GM10266 (cell line): ENCODE results near the gene PEX1.

Experiments
- DNase-seq: peaks from one replicate; pipeline ENCODE4 v3.0.0; 2012; ENCODE audit errors: extremely low spot score
- CTCF ChIP-seq: IDR thresholded peaks from 2 replicates; pipeline ENCODE4 v1.5.1; 2012; ENCODE audit warnings: mild to moderate bottlenecking, low read depth; ENCODE audit not compliant: control insufficient read depth, insufficient read depth; ENCODE audit errors: missing control alignments

PEX1 gene

GRCh38 chr7:92504563-92504962 is 23.8 kb downstream of the PEX1 start:
- DNase-seq = no peak
- TF ChIP-seq CTCF = no peak

GRCh38 chr7:92503767-92504166 is 24.6 kb downstream of the PEX1 start:
- no peak for DNase-seq
- no peak for TF ChIP-seq CTCF

GRCh38 chr7:92498557-92498956 is 29.8 kb downstream of the PEX1 start:
- no peak for DNase-seq
- no peak for TF ChIP-seq CTCF

- no peak for TF ChIP-seq CTCF
These were observed 31.4 kb downstream of the PEX1 start for GRCh38 chr7:92496876-92497275.

GRCh38 chr7:92489634-92490033 is 38.7 kb downstream of the PEX1 start:
- no peak for DNase-seq
- TF ChIP-seq CTCF = no peak

More at GRCh38 chr7:92496876-92497275, 31.4 kb downstream of the PEX1 start:
- no peak for DNase-seq

- TF ChIP-seq CTCF = no peak
These were observed 40.5 kb downstream of the PEX1 start for GRCh38 chr7:92487804-92488203.

GRCh38 chr7:92485974-92486373 is 42.3 kb downstream of the PEX1 start:
- no peak for TF ChIP-seq CTCF
- no peak for DNase-seq

More at GRCh38 chr7:92487804-92488203, 40.5 kb downstream of the PEX1 start:
- no peak for DNase-seq
